Activated CD8-positive, alpha-beta memory T cell treated with anti-CD3 and anti-CD28 coated beads for 4 hours (primary cell): ENCODE measurements around the gene KLRC1.
A peak's percentile ranks its signal among the peaks of the same experiment; 100 is the strongest.
"Not testable (repeated sequence)": the region's sequence is repeated elsewhere in the genome, so short reads cannot be mapped to it uniquely, and the experiment has no call there.

Experiments
- DNase-seq, 2 donors: peaks; one replicate each; pipeline ENCODE4 v3.0.0-alpha.2; 2020; ENCODE audit warnings: low read depth in 2 of 2

KLRC1 gene

GRCh38 chr12:10453156-10453555 lies at the start of gene KLRC1:
Gene KLRC1 (minus strand): TSS chr12:10453377. CDS start chr12:10451156, 2,221 bp downstream.
- DNase-seq, result no peak

- no peak for DNase-seq
These were observed 47.9 kb upstream of the KLRC1 start for GRCh38 chr12:10501030-10501429.

GRCh38 chr12:10498042-10498441 lies 44.9 kb upstream of the KLRC1 start:
- no peak for DNase-seq

- peak; percentile 49 to 62 for DNase-seq
These were observed 44.4 kb upstream of the KLRC1 start for GRCh38 chr12:10497602-10498001.

- no peak for DNase-seq
These were observed 38.6 kb upstream of the KLRC1 start for GRCh38 chr12:10491766-10492165.

- not testable (repeated sequence) for DNase-seq
These were observed 34.2 kb upstream of the KLRC1 start for GRCh38 chr12:10487328-10487727.

GRCh38 chr12:10481901-10482300 lies 28.7 kb upstream of the KLRC1 start:
- DNase-seq, result not testable (repeated sequence)

- not testable (repeated sequence) for DNase-seq
These were observed 19.6 kb upstream of the KLRC1 start for GRCh38 chr12:10472808-10473207.

GRCh38 chr12:10469701-10470100 lies 16.5 kb upstream of the KLRC1 start:
- DNase-seq, result no peak

- no peak for DNase-seq
These were observed 13.1 kb upstream of the KLRC1 start for GRCh38 chr12:10466311-10466710.

- DNase-seq, result no peak
These were observed 4.6 kb upstream of the KLRC1 start for GRCh38 chr12:10457760-10458159.

GRCh38 chr12:10456856-10457255 lies 3.7 kb upstream of the KLRC1 start:
- DNase-seq, result no peak

GRCh38 chr12:10455766-10456165 lies 2.6 kb upstream of the KLRC1 start:
- no peak for DNase-seq

GRCh38 chr12:10454531-10454930 lies 1.4 kb upstream of the KLRC1 start:
- no peak for DNase-seq

GRCh38 chr12:10448236-10448635 lies 4.9 kb downstream of the KLRC1 start:
- DNase-seq, result no peak

GRCh38 chr12:10446052-10446451 lies 7.1 kb downstream of the KLRC1 start:
- not testable (repeated sequence) for DNase-seq

GRCh38 chr12:10441144-10441543 lies 12.0 kb downstream of the KLRC1 start:
- DNase-seq, result not testable (repeated sequence)

GRCh38 chr12:10439608-10440274 lies 13.4 kb downstream of the KLRC1 start:
- not testable (repeated sequence) for DNase-seq

- DNase-seq, result not testable (repeated sequence)
These were observed 15.6 kb downstream of the KLRC1 start for GRCh38 chr12:10437601-10438000.

- DNase-seq, result not testable (repeated sequence)
These were observed 17.4 kb downstream of the KLRC1 start, which contains the start of gene KLRC2 for GRCh38 chr12:10435816-10436215. Gene KLRC2 (minus strand): TSS chr12:10436010. CDS start chr12:10435986, 24 bp downstream.

- DNase-seq, result not testable (repeated sequence)
These were observed 22.6 kb downstream of the KLRC1 start for GRCh38 chr12:10430623-10431022.

GRCh38 chr12:10425938-10426337 lies 27.2 kb downstream of the KLRC1 start:
- not testable (repeated sequence) for DNase-seq

- not testable (repeated sequence) for DNase-seq
These were observed 28.8 kb downstream of the KLRC1 start for GRCh38 chr12:10424260-10424899.
